PC-9 (cell line): ENCODE measurements around the gene ASIC4.

Experiments
- CTCF ChIP-seq: fragments of 200-600 bp; sonication (generic); conservative IDR thresholded peaks from 2 replicates; pipeline ENCODE4 v1.6.1; 2017; ENCODE audit warnings: mixed run types, antibody characterized with exemption, mild to moderate bottlenecking, moderate library complexity
- EZH2 ChIP-seq: fragments of 200-600 bp; sonication (generic); IDR thresholded peaks from 2 replicates; pipeline ENCODE4 v1.8.0; 2017; ENCODE audit warnings: antibody characterized with exemption, low read depth

- TF ChIP-seq CTCF (no peak), EZH2 (no peak)
Measured at GRCh38 chr2:219545943-219546352, 31.7 kb downstream of the ASIC4 start.
